Measurements from ENCODE around the gene ABCG1.

DNA sequence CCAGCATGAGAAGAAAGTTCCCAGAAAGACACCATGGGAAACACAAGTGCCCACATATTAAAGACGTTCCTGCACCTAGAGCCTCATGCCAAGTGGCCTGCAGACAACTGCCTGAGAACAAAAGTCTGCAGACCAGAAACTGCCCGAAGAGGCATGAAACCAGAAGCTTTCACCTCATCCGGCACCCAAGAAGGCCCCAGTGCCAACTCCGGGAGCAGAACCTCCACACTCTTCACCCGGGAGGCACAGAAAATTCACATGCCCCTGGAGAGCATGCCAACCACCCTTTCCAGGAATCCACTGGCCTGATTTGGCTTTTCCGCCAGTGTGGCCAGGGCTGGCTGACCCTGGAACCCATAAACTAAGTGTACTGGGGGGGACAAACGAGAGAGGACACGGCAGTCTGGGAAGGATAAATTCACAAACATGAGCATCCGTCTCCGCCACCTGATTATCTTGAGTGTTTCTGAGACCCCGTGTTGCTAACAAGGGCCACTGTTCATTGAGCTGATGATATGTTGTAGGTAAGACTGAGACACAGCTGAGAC lies 125.1 kb downstream of the ABCG1 start:
- TF ChIP-seq POLR2A (IDR thresholded peaks at IDR 0.05; ENCODE audit: low read length) (no peak), EP300 (IDR thresholded peaks at IDR 0.05) (no peak), MAX (IDR thresholded peaks at IDR 0.05) (no peak), RCOR1 (IDR thresholded peaks at IDR 0.05; ENCODE audit: low read depth, low read length) (no peak), TP53 (CRISPR knock-in tag; IDR thresholded peaks at IDR 0.05) (no peak), CBX8 (IDR thresholded peaks at IDR 0.05) (no peak), JUN (IDR thresholded peaks at IDR 0.05) (no peak), CHD2 (IDR thresholded peaks at IDR 0.05; ENCODE audit: low read length, partially characterized antibody) (no peak), MYC (IDR thresholded peaks at IDR 0.05; ENCODE audit: borderline replicate concordance, low read length) (no peak), RFX5 (IDR thresholded peaks at IDR 0.05) (no peak), RAD21 (conservative IDR thresholded peaks at IDR 0.05 in 1 of 2, IDR thresholded peaks at IDR 0.05 in 1 of 2) (no peak)
- TF ChIP-seq, protein P1, sequence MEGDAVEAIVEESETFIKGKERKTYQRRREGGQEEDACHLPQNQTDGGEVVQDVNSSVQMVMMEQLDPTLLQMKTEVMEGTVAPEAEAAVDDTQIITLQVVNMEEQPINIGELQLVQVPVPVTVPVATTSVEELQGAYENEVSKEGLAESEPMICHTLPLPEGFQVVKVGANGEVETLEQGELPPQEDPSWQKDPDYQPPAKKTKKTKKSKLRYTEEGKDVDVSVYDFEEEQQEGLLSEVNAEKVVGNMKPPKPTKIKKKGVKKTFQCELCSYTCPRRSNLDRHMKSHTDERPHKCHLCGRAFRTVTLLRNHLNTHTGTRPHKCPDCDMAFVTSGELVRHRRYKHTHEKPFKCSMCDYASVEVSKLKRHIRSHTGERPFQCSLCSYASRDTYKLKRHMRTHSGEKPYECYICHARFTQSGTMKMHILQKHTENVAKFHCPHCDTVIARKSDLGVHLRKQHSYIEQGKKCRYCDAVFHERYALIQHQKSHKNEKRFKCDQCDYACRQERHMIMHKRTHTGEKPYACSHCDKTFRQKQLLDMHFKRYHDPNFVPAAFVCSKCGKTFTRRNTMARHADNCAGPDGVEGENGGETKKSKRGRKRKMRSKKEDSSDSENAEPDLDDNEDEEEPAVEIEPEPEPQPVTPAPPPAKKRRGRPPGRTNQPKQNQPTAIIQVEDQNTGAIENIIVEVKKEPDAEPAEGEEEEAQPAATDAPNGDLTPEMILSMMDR (IDR thresholded peaks at IDR 0.05): no peak
- TF ChIP-seq, protein P2, sequence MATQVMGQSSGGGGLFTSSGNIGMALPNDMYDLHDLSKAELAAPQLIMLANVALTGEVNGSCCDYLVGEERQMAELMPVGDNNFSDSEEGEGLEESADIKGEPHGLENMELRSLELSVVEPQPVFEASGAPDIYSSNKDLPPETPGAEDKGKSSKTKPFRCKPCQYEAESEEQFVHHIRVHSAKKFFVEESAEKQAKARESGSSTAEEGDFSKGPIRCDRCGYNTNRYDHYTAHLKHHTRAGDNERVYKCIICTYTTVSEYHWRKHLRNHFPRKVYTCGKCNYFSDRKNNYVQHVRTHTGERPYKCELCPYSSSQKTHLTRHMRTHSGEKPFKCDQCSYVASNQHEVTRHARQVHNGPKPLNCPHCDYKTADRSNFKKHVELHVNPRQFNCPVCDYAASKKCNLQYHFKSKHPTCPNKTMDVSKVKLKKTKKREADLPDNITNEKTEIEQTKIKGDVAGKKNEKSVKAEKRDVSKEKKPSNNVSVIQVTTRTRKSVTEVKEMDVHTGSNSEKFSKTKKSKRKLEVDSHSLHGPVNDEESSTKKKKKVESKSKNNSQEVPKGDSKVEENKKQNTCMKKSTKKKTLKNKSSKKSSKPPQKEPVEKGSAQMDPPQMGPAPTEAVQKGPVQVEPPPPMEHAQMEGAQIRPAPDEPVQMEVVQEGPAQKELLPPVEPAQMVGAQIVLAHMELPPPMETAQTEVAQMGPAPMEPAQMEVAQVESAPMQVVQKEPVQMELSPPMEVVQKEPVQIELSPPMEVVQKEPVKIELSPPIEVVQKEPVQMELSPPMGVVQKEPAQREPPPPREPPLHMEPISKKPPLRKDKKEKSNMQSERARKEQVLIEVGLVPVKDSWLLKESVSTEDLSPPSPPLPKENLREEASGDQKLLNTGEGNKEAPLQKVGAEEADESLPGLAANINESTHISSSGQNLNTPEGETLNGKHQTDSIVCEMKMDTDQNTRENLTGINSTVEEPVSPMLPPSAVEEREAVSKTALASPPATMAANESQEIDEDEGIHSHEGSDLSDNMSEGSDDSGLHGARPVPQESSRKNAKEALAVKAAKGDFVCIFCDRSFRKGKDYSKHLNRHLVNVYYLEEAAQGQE (IDR thresholded peaks at IDR 0.05): no peak
